ENCODE data around the gene EFCAB5.

- no peak for TF ChIP-seq CTCF (IDR thresholded peaks at IDR 0.05; ENCODE audit: poor library complexity)
- TF ChIP-seq EZH2 (IDR thresholded peaks at IDR 0.05; ENCODE audit: borderline replicate concordance): no peak
These were observed 176.2 kb downstream of the EFCAB5 start for GRCh38 chr17:30117675-30118081.
